Endothelial cell of umbilical vein (primary cell): ENCODE data around the gene DIP2C. TPM values are rescaled to one million over a fixed set of nuclear protein-coding genes. Genes with fewer than 3 reads are reported as not detected.
"Not testable (repeated sequence)": the region's sequence is repeated elsewhere in the genome, so short reads cannot be mapped to it uniquely, and the experiment has no call there.

ENCODE experiments used
- BruUV-seq: library from RNA; stranded (reverse); fragments of 400-500 nt; replicated peaks from 2 replicates; lab custom pipeline; 2021; lab: Mats Ljungman, UMichigan
- CTCF ChIA-PET: fragments of 300-600, 350-600 bp; sonication (Branson Sonifier 250); formaldehyde crosslinking; loops from one replicate; lab custom pipeline; 2021; ENCODE audit warnings: antibody characterized with exemption, inconsistent platforms; lab: Charles Lee
- POLR2A ChIA-PET: fragments of 300-600, 350-600 bp; sonication (Branson Sonifier 250); formaldehyde crosslinking; loops from one replicate; lab custom pipeline; 2021; ENCODE audit warnings: antibody characterized with exemption, inconsistent platforms; lab: Charles Lee
- DNase-seq: peaks from one replicate; pipeline ENCODE4 v3.0.0-alpha.2; 2011; ENCODE audit warnings: low read depth, low spot score
- FAIRE-seq: peaks from 2 replicates; lab custom pipeline; 2011; peaks lifted over from hg19 to GRCh38; lab: Jason Lieb, UNC
- H2AFZ ChIP-seq: 2 replicates; pipeline ENCODE4 v1.6.0; 2012; ENCODE audit warnings: low read depth, low read length, control low read depth, inconsistent platforms
- H3K27ac ChIP-seq: 2 replicates; pipeline ENCODE4 v1.5.1; 2011; ENCODE audit warnings: low read depth, mild to moderate bottlenecking, control low read depth, low read length, moderate library complexity; ENCODE audit not compliant: insufficient read depth
- H3K27me3 ChIP-seq, 2 experiments: 2 replicates each; pipeline versions ENCODE4 v1.6.0 to v1.6.1; 2011; ENCODE audit warnings: low read length in 2 of 2, mixed read lengths in 1 of 2; ENCODE audit not compliant: control insufficient read depth in 2 of 2, insufficient read depth in 2 of 2
- H3K36me3 ChIP-seq, 2 experiments: 2 replicates in 1 of 2; 3 replicates in 1 of 2; pipeline ENCODE4 v1.5.1; 2011; ENCODE audit warnings: low read length in 2 of 2, mild to moderate bottlenecking in 1 of 2, moderate library complexity in 1 of 2; ENCODE audit not compliant: control insufficient read depth in 2 of 2, insufficient read depth in 2 of 2; ENCODE audit errors: extremely low read depth in 1 of 2
- H3K4me1 ChIP-seq: 3 replicates; pipeline ENCODE4 v1.5.1; 2011; ENCODE audit warnings: mild to moderate bottlenecking, low read length; ENCODE audit not compliant: control insufficient read depth, insufficient read depth; ENCODE audit errors: extremely low read depth
- H3K4me2 ChIP-seq: 2 replicates; pipeline ENCODE4 v1.6.1; 2011; ENCODE audit warnings: low read length, control low read depth, mixed read lengths; ENCODE audit not compliant: insufficient read depth
- H3K4me3 ChIP-seq, 3 experiments: fragments of 200-600 bp in 1 of 3; sonication (generic), shearing (Covaris generic) in 1 of 3; replicated peaks in 1 of 3; 2 replicates each; pipeline ENCODE4 v1.5.1; 2011 to 2016; ENCODE audit warnings: control low read depth in 3 of 3, low read length in 3 of 3, mild to moderate bottlenecking in 2 of 3, inconsistent platforms in 1 of 3, low read depth in 1 of 3, moderate library complexity in 1 of 3; ENCODE audit not compliant: insufficient read depth in 1 of 3
- H3K79me2 ChIP-seq: 2 replicates; pipeline ENCODE4 v1.6.0; 2012; ENCODE audit warnings: low read length, inconsistent platforms; ENCODE audit not compliant: control insufficient read depth, insufficient read depth
- H3K9ac ChIP-seq: replicated peaks from 2 replicates; pipeline ENCODE3; 2011; ENCODE audit warnings: low read length, control low read depth; ENCODE audit not compliant: insufficient read depth; ENCODE audit errors: extremely low read depth
- H3K9me1 ChIP-seq: replicated peaks from 3 replicates; pipeline ENCODE4 v1.6.0; 2011; ENCODE audit warnings: mild to moderate bottlenecking, low read length; ENCODE audit not compliant: control insufficient read depth, insufficient read depth; ENCODE audit errors: extremely low read depth
- H3K9me3 ChIP-seq: replicated peaks from 2 replicates; pipeline ENCODE4 v1.5.1; 2012; ENCODE audit warnings: low read length, inconsistent platforms; ENCODE audit not compliant: control insufficient read depth, insufficient read depth
- H4K20me1 ChIP-seq: replicated peaks from 2 replicates; pipeline ENCODE3; 2011; ENCODE audit warnings: mild to moderate bottlenecking, low read length; ENCODE audit not compliant: control insufficient read depth, insufficient read depth; ENCODE audit errors: extremely low read depth
- EZH2 ChIP-seq: IDR thresholded peaks from 2 replicates; pipeline ENCODE4 v1.6.1; 2012; ENCODE audit warnings: borderline replicate concordance, low read depth, mild to moderate bottlenecking, moderate library complexity, low read length, inconsistent platforms; ENCODE audit not compliant: severe bottlenecking
- FOS ChIP-seq: IDR thresholded peaks from 2 replicates; pipeline ENCODE4 v1.6.1; 2011; ENCODE audit warnings: mild to moderate bottlenecking, low read length, moderate library complexity, borderline replicate concordance; ENCODE audit not compliant: insufficient read depth
- GATA2 ChIP-seq: IDR thresholded peaks from 2 replicates; pipeline ENCODE4 v1.7.0; 2011; ENCODE audit warnings: low read depth, mild to moderate bottlenecking, moderate library complexity, mixed read lengths, low read length; ENCODE audit not compliant: insufficient read length, insufficient read depth
- JUN ChIP-seq: IDR thresholded peaks from 2 replicates; pipeline ENCODE4 v1.6.1; 2011; ENCODE audit warnings: borderline replicate concordance, low read depth; ENCODE audit not compliant: insufficient read length, insufficient read depth
- MAX ChIP-seq: IDR thresholded peaks from 2 replicates; pipeline ENCODE4 v1.6.1; 2011; ENCODE audit not compliant: insufficient read depth, insufficient read length
- MYC ChIP-seq: IDR thresholded peaks from one replicate; pipeline ENCODE4 v1.6.1; 2011; ENCODE audit warnings: mild to moderate bottlenecking, low read depth, low read length
- POLR2A ChIP-seq: IDR thresholded peaks from 2 replicates; pipeline ENCODE4 v1.6.1; 2012; ENCODE audit warnings: low read depth, mild to moderate bottlenecking, control low read depth, low read length
- POLR2AphosphoS5 ChIP-seq: IDR thresholded peaks from 2 replicates; pipeline ENCODE4 v1.6.1; 2012; ENCODE audit warnings: low read depth, mild to moderate bottlenecking, control low read depth, low read length, moderate library complexity; ENCODE audit not compliant: insufficient read depth
- dilution Hi-C: fragments of 300-500 bp; cut with MboI; formaldehyde crosslinking; loops from one replicate; pipeline ENCODE4 v1.15.0; 2019; ENCODE audit warnings: low sequenced_read_pairs; ENCODE audit not compliant: extremely low pct_ligation_motif_present
- intact Hi-C: fragments of 100-400 bp; cut with micrococcal nuclease; formaldehyde crosslinking; loops from one replicate; pipeline ENCODE4 v1.10.0; 2022
- polyA plus RNA-seq, 4 experiments: library from polyadenylated mRNA; depleted of rRNA in 3 of 4; stranded (reverse) in 3 of 4; unstranded in 1 of 4; fragments of >200 nt; gene quantifications; 2 replicates each; pipeline versions ENCODE4 v1.2.1 to v1.2.3, GENCODE V29; 2011 to 2012; ENCODE audit warnings: missing spikeins in 1 of 4
- total RNA-seq: library from RNA; stranded (reverse); gene quantifications from 2 replicates; pipeline ENCODE4 v1.2.3, GENCODE V29; 2021
- TF ChIP-seq, protein P1 (sequence below), 2 donors: IDR thresholded peaks; 1 replicate in 1 of 2; 2 replicates in 1 of 2; pipeline ENCODE4 v1.5.1; 2011; ENCODE audit warnings: low read length in 2 of 2, mild to moderate bottlenecking in 2 of 2, moderate library complexity in 2 of 2, control low read depth in 1 of 2, inconsistent platforms in 1 of 2, low read depth in 1 of 2; ENCODE audit not compliant: insufficient read depth in 1 of 2; ENCODE audit errors: extremely low read depth in 1 of 2

DIP2C gene
- total and polyA plus RNA-seq, 2 donors (not counting 3 experiments of a cell fraction or from before 2014, with no cell fraction given), result 3.6 to 10.7 TPM

- POLR2A ChIA-PET, result no interaction called here
Observed at GRCh38 chr10:323651-324293, 365.7 kb downstream of the DIP2C start.

GRCh38 chr10:323046-323445 lies 366.4 kb downstream of the DIP2C start:
- H3K27ac ChIP-seq, H3K9me3 ChIP-seq, dilution Hi-C loops, H2AFZ ChIP-seq, intact Hi-C loops, H3K4me3 ChIP-seq, POLR2A ChIA-PET, DNase-seq, H3K9me1 ChIP-seq, H3K4me2 ChIP-seq, H3K36me3 ChIP-seq, CTCF ChIA-PET, FAIRE-seq, BruUV-seq, H3K9ac ChIP-seq, H4K20me1 ChIP-seq, H3K27me3 ChIP-seq, H3K79me2 ChIP-seq: not testable (repeated sequence)
- peaks cover 11% of the 10 kb centered on the region for H3K4me1 ChIP-seq

More at GRCh38 chr10:323651-324293, 365.7 kb downstream of the DIP2C start:
- CTCF ChIA-PET, result interaction anchor here (1.0 to 1.3 kb wide), 2 partner anchors 21 to 30 kb away, joined by 3 to 4 read pairs; no protein-coding TSS in a partner anchor
- H3K27ac ChIP-seq, result peak overlapping the region; percentile 56
- intact Hi-C loops, result loop anchor here (1.0 kb wide), 1 partner anchor 26 kb away; no protein-coding TSS in a partner anchor
- H3K4me1 ChIP-seq, result peaks cover 11% of the 10 kb centered on the region
- peak overlapping the region in 1 of 3 experiments; percentile 23 for H3K4me3 ChIP-seq
- H3K9me3 ChIP-seq, result no peaks in the 10 kb centered on the region
- no peaks in the 10 kb centered on the region for H3K9me1 ChIP-seq
- H2AFZ ChIP-seq, result peak overlapping the region; percentile 71
- DNase-seq, result peak; percentile 92
- dilution Hi-C loops, result no loop called here
- H3K36me3 ChIP-seq, result no peaks in the 10 kb centered on the region
- H3K4me2 ChIP-seq, result peak overlapping the region; percentile 60
- no peaks in the 10 kb centered on the region for H3K27me3 ChIP-seq
- H3K79me2 ChIP-seq, result no peaks in the 10 kb centered on the region
- peak; percentile 99 for FAIRE-seq
- BruUV-seq, result TSS peak; percentile 66
- TF ChIP-seq MAX (no peak), EZH2 (no peak), GATA2 (no peak), POLR2AphosphoS5 (peak; percentile 42), POLR2A (no peak), MYC (no peak), JUN (peak; percentile 83), FOS (peak; percentile 90)
- TF ChIP-seq, protein P1, sequence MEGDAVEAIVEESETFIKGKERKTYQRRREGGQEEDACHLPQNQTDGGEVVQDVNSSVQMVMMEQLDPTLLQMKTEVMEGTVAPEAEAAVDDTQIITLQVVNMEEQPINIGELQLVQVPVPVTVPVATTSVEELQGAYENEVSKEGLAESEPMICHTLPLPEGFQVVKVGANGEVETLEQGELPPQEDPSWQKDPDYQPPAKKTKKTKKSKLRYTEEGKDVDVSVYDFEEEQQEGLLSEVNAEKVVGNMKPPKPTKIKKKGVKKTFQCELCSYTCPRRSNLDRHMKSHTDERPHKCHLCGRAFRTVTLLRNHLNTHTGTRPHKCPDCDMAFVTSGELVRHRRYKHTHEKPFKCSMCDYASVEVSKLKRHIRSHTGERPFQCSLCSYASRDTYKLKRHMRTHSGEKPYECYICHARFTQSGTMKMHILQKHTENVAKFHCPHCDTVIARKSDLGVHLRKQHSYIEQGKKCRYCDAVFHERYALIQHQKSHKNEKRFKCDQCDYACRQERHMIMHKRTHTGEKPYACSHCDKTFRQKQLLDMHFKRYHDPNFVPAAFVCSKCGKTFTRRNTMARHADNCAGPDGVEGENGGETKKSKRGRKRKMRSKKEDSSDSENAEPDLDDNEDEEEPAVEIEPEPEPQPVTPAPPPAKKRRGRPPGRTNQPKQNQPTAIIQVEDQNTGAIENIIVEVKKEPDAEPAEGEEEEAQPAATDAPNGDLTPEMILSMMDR (IDR thresholded peaks at IDR 0.05; ENCODE audit: extremely low read depth in 1 of 2, insufficient read depth in 1 of 2, low read depth in 1 of 2, low read length in 2 of 2), result no peak
- peak overlapping the region; percentile 61 for H3K9ac ChIP-seq
- no peaks in the 10 kb centered on the region for H4K20me1 ChIP-seq
